ENCODE results near the gene UFC1. TPM values are rescaled to one million over a fixed set of nuclear protein-coding genes. Genes with fewer than 3 reads are reported as not detected.

UFC1 gene
- total RNA-seq, 1 donor from 2014 or later: 138 TPM

DNA sequence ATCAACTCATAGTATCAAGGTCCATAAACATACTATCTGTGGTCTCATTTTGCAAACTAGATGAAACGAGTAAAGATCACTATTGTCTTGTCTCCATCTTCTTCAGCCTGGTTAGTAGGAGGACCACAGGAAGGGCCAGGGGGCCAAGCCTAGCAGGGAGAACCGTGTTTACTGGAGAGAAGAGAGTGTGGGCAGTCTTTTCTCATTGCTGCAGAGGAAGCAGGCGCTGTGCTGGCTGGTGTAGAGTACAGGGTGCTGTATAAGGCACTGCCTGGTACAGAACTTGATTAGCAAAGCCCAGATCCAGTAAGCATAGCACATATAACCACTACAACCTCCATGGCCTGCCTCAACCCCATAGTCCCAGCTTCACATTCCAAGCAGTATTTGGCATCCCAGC lies 33.5 kb downstream of the UFC1 start:
- no peak for DNase-seq (ENCODE audit: low spot score in 2 of 2)
- FAIRE-seq: no peak

DNA sequence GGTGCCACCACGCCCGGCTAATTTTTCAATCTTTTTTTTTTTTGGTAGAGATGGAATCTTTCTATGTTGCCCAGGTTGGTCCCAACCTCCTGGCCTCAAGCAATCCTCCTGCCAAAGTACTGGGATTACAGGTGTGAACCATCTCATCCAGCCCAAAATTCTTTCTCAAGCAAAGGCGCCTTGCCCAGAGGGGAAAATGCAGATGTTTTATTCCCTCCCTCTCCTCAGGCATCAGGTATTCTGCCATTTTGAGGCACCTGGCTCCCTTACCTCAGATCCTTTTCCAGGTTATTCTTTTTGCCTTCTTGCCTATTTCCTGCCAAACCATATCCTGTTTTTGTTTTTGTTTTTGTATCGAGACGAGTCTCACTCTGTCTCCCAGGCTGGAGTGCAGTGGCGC lies 34.6 kb downstream of the UFC1 start:
- DNase-seq (ENCODE audit: low spot score in 2 of 2): no peak
- FAIRE-seq: no peak

DNA sequence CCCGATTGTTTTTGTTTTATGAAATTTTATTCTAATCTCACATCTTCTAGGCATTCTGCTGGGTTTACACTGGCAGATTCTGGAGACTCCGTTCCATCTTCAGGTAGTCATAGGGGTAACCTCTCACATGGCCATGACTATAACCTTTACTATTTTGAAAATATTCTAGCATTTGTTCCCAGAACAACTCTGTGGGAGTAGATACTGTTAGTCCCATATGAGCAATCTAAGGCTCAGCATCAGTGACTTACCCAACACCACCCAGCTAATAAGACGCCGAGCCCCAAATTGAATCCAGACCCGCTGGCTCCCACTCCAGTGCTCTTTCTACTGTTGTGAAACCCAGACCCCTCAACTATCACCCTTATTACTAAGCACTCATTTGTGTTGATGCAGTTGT lies 35.3 kb downstream of the UFC1 start:
- DNase-seq (ENCODE audit: low spot score in 2 of 2): no peak
- no peak for FAIRE-seq

DNA sequence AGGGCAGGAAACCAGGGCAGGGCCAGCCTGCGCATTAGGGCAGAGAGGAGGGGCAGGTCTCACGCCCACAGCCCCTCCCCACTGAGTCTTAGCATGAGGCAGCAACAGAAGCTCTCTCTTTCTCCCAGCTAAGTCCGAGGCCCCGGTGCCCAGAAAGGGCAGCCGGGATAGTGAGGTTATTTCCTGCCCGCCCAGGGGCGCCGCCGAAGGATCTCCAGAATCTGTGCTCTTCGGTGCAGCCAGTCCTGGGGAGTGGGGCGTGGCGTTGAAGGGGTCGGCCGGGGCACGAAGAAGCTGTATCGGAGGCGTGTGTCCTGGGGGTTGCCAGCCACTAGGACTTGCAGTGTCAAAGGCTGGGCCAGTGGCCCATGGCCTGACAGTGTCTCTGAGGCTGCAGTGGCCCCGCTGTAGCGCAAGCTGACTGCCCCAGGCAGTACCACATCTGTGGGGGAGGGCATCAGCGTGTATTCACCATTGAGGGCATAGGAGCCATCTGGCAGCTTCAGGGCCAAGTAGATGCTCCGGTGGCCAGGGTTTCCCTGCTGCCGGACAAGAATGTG lies 37.3 kb downstream of the UFC1 start:
- FAIRE-seq (no peak), DNase-seq (ENCODE audit: low spot score in 2 of 2) (no peak)

DNA sequence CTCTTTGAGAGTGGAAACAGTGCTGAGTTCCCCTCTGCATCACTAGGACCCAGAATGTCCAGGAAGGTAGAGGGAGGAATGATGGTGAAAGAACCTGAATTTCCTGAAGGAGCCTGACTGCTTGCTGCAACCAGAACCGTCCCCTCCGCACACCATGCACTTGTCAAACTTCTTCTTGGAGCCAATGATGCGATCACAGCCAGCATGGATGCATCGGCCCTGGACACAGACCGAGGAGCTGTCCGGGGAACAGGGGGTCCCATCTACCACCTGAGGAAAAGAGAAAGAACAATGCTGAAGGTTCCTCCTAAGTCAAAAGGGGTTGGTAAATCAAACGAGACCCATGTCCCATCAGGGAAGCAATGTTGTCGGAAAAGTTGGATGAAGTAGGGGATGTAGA lies 38.2 kb downstream of the UFC1 start:
- FAIRE-seq (no peak), DNase-seq (ENCODE audit: low spot score in 2 of 2) (no peak)

DNA sequence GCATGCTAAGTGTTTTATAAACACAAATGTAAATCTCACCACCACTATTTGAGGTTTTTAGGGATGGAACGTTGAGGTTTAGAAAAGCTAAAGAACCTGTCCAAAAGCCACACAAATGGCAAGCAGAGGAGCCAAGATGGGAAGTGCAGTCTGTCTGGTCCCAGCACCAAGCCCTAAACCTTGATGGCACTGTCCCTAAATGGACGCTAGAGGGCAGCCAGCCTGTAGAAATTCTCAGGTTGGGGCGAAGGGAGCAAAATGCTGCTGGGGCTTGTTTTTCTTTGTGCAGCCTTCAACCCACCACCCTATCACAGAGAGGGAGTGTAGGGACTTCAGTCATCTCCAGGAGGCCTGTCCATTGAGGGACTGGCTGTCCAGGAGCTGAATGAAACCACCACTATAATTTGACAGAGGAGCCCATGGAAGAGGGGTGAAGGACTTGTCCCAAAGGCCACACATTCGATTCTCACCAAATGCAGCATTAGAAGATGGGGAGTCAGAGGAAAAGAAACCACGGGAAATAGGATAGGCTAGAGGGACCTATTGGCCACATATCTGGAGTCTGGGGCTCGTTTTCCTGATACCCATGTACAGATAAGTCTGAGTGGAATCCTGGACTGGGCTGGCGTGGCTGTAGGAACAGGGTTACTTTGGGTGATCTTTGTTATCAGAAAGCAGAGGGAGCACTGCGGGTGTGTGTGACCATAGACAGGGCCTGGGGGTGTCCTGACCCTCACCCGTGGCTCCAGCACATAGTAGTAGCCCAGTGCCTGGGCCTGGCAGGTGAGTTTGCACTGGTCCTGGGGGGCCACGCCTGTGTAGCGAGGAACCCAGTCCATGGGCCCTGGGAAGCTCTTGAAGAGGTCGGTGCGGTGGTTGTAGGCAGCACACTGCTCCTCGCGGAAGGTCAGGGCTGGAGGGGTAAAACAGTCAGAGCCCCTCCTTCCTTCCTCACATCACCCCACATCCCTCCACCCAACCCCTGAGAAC lies 39.0 kb downstream of the UFC1 start:
- FAIRE-seq (no peak), DNase-seq (ENCODE audit: low spot score in 2 of 2) (peak; percentile 58 to 78)

DNA sequence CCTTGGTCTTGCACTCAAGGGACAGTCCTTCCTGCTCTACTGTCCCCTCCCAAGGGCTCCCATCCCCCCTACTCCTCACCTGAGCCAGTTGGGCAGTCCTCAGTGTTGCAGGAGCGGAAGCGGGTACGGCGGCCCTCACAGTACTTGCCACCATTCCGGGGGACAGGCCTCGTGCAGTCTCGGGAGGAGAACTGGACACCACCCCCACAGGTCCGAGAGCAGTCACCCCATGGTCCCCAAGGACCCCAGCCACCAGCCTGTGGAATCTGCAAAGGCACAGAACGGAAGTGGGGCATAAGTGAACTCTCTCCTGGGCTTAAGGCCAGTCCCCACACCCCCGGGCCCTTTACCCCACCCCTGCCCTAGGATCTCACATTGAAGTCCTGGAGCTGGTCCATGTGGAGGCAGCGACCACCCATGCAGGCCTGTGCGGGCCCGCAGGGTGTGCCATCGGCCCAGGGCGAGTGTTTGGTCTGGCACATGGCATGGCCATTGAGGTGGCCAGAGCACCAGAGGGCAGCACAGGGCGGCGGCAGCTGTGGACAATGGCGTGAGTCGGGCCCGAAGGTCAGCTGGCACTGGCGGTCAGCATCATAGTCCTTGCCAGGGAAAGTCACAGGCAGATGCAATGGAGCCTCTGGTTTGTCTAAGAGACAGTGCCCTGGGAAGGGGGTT lies 39.9 kb downstream of the UFC1 start:
- FAIRE-seq (no peak), DNase-seq (ENCODE audit: low spot score in 2 of 2) (peak; percentile 62 to 63)

DNA sequence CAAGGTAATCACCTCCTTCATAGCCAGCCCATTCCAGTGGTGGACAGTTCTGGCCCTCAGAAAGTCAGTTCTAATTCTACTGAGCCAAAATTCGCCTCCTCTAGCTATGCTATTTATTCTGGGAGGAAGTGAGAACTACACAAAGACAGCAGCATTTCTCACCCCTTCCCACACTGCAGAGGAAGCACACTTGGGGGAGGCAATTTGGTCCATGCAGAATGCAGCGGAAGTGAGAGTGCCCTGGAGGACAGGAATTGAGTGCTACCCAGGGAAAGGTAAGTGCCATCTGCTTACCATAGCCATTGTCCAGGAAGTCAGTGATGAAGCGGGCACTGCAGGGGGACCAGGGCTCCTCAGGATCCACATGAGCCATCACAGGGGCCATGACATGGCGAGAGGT lies 41.4 kb downstream of the UFC1 start:
- DNase-seq (ENCODE audit: low spot score in 2 of 2) (no peak), FAIRE-seq (no peak)

DNA sequence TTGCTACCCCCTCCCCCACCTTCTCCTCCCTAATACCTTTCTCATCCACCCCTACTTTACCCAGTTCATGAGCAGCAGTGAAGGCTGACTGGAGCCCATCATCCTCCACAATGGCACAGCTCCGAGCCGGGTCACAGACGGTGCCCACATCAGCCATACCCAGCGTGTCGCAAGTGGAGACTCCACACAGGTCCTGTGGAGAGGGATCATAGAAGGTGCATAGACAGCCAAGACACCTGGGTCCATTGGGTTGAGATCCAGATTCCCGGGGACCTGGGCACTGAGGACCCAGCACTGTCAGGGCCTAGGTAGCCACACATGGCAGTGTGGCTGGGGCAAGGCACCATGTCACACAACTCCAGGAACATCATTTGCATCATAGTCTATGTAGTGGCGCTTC lies 42.3 kb downstream of the UFC1 start:
- DNase-seq (ENCODE audit: low spot score in 2 of 2): no peak
- FAIRE-seq: no peak

DNA sequence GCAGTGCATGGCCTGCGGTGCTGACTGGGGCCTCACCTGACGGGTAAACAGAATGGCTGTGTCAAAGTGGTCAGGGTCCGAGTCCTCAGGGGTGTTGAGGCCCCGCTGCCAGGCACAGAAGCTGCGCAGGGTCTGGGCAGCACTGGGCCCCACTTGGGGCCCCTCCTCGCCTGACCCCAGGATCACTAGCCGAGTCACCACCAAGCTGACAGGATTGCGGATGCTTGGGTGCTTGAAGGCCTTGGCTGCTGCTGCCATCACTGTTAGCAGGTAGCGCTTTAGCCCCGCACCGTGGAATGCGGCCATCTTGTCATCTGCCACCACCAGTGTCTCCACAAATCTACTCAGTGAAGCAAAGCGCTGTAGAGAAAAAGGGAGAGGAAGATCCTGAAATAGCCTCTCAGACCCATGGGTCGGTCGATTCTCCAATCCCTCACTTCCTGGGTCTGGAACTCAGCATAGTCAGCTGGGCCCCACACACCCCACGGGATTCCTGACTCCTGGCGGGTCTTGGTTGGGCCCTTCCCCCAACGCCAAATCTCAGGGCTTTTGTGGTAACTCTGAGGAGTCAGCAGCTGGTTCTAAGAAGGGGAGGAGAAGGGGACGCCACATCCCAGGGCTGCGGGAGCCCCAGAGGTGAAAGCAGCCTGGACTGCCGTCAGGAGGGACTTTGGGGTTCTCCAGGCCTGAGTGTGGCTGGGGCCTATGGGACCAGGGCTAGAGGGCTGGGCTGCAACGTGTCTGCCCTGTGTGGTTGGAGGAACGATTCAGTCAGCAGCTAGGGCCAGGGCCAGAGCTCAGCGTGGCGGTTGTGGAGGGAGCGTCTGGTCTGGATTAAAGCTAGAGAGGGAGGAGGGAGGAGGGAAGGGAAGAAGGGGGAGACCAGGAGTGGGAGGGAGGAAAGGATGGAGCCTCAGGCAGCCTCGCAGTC lies 43.0 kb downstream of the UFC1 start:
- DNase-seq (ENCODE audit: low spot score in 2 of 2) (no peak), FAIRE-seq (no peak)

DNA sequence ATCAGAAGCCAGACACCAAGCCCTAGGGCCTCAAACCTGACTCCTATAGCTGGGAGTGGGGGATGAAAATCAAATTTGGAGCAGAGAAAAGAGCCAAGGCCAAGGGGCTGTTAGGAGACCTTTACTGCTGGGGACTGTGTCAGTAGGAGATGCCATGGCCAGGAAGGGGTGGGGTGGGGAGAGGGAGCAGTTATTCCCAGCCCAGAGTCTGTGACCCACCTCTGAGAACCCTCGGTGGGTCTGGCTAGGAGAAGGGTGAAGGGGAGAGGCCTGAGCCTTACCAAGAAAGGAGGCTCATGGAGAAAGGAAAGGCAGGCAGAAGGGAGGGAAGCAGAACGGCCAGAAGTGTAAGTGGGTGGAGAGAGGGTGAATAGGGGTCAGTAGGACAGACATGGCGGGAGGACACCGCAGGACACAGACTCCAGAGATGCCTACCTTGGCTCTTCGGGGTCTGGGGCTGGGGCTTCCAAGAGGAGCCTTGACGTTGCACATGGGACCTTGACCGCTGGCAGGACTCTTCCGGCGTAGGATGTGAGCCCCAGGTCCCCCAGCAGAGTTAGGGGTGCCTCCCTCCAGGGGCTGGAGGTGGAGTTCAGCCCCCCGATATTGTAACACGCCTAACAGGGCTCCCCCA lies 43.9 kb downstream of the UFC1 start:
- FAIRE-seq: no peak
- no peak for DNase-seq (ENCODE audit: low spot score in 2 of 2)

DNA sequence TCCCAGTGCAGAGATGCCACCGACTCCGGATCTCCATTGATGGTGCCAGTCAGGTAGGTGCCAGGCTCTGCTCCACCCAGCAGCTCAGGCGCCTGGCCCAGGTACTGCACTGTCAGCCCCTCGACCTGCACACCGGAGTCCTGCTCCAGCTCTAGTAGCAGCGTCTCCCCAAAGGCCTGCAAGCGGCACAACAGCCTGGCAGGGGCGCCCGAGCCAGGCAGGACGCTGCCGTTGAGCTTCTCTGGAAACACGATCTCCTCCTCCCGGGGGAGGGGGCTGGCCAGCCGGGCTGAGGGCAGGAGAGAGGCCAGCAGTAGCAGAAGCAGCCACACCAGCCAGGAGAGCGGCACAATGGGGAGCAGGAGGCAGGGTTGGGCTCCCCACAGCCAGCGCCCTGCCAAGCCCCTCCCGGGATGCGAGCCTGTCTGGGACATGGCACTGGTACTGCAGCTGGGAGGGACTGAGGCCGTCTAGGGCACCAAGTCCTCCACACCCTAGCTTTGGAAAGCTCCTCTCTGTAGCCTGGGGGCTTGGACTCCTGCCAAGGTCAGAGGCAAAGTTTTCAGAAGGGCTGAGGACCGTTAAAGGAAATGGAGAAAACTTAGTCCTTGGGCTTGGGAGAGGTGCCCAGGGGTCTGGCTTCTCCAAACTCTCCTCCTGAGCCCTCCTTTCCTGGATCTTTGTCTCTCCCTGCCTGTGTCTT lies 44.6 kb downstream of the UFC1 start:
- no peak for DNase-seq (ENCODE audit: low spot score in 2 of 2)
- FAIRE-seq: no peak

DNA sequence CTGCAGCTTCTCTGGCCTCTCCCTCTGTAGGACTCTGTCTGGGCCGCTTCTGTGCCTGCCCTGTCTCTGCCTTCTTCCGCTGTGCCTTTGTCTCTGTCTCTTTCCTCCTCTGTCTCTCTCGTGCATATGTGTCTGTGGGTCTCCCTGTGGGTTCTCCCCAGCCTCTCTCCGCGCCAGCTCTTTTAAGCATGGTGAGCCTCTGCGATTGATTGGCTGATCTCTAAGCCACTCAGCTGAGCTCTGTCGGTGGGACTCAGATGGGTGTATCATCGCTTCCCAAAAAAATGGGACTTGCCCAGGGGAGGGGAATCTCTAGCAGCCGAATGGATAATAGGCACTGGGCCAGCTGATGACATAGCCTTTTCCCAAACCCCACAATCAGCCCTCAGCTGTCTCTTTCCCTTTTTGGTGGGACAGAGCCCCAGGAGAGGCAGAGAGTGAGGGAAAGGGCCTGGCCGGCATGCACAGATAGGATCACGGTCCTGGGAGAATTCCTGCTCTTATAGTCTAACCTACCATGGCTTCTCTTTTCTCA lies 45.2 kb downstream of the UFC1 start, which contains the start of gene ADAMTS4:
Gene ADAMTS4 (minus strand): TSS at position 158 of the 535 bp plus-strand sequence. CDS start 427 bp downstream, outside the sequence.
- FAIRE-seq: no peak
- peak; percentile 64 to 73 for DNase-seq (ENCODE audit: low spot score in 2 of 2)

DNA sequence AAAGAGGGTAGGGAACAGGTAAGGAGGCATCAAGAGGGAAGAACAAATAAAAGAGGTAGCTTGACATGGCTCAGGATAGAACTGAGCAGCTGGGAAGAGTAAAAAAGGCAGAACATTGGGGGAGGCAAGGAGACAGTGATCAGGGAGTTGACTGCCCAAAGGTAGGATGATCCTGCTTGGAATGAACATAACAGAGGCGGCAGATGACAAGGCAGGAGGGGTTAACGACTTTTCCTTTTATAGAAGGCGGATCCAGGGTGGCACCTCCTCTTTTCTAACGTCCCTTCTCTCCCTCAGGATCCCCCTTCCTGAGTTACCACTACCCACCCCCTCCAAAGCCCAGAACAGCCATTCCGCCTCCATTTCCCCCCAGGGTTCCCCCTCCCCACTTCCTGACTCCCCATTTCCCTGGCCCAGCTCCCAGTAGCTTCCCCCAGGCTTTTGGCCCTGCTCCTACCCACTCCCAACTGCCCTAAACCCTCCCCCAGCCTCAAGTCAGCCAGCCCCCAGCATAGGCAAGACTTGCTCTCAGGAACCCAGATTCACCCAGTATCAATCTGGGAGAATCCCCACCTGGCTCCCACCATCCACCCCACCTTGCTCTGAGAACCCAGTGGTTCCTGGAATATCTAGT lies 45.8 kb downstream of the UFC1 start:
- DNase-seq (ENCODE audit: low spot score in 2 of 2): no peak
- FAIRE-seq: no peak

DNA sequence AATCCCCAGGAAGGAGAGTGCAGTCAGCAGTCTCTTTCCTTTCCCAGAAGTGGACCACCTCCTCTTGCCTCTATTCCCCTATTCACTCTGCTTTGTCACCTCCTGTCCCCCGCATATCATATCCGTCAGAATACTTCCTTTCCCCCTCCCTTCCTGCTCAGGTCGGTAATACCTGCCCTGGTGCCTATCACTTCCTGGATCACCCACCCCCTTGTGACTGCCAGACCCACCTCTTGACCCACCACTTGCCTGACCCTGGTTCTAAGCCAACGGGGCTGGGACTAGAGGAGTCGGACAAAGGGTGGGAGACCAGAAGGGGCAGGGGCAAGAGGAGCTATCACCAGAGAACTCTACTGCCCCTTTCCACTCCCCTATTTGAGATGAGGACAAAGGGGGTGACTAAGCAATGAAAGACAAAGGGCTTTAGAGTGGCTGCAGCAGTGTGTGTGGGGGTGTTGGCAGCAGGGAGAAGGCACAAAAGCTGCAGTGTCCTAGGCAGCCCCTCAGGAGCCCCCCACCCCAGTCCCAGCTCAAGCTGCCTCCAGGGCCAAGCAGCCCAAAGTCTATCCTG lies 46.7 kb downstream of the UFC1 start:
- no peak for FAIRE-seq
- no peak for DNase-seq (ENCODE audit: low spot score in 2 of 2)

DNA sequence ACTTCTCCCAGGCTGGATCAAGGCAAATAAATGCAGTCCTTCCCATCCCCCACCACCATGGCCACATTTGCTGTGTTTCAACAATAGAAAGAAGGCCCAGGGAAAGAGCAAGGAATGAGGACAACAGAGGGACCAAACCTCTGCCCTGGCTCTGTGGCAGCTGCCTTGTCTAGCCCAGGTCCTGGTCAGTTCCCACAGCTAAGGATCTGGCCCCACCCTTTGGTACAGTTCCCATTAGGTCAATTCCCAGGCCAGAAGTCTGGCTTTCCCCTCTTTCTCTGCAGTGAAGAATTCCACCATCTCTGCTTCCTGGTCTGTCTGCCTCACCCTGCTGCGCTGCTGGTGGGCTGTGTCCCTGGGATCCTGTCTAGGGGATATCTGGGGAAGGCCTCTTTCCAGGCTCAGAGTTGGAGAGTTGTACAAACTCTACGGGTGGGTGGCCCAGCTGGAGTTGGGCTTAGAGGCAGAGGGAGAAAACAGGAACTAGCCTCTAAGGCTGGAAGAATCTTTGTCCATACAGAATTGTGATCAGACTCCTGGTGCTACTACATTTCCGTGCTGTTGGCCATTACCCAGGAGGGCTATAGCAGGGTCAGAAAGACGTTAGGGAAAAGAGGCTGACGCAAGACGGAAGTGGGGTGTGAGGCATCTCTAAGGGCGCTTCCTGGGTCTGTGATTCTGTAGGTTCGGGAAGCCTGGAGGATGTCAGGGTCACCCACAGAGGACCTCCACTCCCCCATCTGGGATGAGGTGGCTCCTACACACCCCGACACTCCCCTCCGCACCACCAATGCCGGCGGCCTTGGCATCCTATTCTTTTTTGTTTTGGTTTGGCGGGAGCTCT lies 47.4 kb downstream of the UFC1 start:
- no peak for FAIRE-seq
- DNase-seq (ENCODE audit: low spot score in 2 of 2): no peak
